GM18508 (cell line): ENCODE results near the gene PITX2.
"Not testable (repeated sequence)": the region's sequence is repeated elsewhere in the genome, so short reads cannot be mapped to it uniquely, and the experiment has no call there.

Experiments
- ATAC-seq: cut with Tn5 transposase; IDR thresholded peaks from one replicate; pipeline ENCODE4 v1.9.1; 2021; ENCODE audit warnings: moderate number of reproducible peaks; ENCODE audit not compliant: insufficient read depth, unreplicated experiment

PITX2 gene

DNA sequence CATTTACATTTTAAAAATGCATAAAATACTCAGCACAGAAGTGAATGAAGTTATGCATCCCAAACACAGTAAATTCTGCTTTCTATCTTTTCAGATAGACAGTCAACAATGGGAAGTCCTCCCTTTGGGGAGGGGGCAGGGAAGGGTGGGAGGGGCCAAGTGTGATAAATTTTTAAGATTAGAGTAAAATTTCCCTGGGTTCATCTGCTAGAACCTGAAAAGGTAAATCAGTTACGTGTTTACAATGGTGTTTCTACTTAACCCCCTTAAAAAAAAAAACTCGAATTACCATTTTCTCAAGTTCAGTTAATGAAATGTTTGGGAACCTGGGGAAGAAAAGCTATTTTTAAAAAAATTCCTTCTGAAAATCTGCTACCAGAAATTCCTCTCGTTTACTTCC, 9.1 kb downstream of the PITX2 start:
- ATAC-seq: no peak

DNA sequence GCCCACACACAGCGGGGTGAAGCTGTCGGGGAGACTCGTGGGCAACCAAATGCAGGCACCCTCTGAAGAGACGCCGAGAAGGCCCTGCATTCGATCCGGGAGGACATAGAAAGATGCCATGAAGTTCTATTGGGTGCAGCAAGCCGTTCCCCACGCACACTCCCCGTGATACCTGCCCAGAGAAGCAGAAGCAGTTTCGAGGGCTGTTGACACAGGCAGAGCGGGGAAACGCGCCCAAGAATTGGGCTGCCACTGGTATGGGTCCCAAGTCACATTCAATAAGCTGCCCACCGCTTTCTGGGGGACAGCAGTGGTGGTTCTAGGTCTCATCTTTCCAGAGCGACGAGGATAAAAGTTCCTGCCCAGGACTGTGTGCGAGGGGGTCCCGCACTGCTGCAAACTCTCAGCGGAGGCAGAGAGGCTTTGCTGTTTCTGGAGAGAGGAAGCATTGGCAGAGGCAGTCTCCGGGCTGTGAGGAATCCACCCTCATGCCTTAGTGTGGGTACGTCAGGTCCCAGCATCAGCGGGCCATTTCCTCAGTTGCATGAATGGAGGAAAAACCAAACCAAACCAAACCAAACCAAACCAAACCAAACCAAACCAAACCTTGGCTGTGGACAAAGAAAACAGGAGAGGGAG, 10.1 kb downstream of the PITX2 start:
- no peak for ATAC-seq

DNA sequence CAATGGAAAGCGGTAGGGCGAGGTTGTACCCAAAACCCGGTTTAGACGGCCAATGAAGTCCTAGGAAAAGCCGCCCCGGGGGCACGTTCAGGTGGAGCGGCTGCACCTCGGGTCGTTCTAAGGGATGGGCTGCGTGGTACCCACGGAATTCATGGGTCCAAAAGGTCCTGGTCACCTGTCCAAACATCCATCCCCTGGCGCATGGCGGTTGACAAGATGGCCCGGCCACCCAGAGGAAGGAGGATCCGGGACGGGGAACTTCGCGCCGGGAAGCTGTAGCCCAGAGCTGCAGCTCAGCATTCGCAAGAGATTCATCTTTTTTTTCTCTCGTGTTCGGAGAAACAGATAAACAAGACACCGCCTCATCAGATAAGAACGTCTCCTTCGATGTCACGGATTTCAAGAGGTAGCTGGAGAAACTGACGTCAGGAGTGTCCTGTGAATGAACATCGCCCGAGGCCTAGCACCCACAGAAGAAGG, 10.9 kb downstream of the PITX2 start:
- ATAC-seq: no peak

DNA sequence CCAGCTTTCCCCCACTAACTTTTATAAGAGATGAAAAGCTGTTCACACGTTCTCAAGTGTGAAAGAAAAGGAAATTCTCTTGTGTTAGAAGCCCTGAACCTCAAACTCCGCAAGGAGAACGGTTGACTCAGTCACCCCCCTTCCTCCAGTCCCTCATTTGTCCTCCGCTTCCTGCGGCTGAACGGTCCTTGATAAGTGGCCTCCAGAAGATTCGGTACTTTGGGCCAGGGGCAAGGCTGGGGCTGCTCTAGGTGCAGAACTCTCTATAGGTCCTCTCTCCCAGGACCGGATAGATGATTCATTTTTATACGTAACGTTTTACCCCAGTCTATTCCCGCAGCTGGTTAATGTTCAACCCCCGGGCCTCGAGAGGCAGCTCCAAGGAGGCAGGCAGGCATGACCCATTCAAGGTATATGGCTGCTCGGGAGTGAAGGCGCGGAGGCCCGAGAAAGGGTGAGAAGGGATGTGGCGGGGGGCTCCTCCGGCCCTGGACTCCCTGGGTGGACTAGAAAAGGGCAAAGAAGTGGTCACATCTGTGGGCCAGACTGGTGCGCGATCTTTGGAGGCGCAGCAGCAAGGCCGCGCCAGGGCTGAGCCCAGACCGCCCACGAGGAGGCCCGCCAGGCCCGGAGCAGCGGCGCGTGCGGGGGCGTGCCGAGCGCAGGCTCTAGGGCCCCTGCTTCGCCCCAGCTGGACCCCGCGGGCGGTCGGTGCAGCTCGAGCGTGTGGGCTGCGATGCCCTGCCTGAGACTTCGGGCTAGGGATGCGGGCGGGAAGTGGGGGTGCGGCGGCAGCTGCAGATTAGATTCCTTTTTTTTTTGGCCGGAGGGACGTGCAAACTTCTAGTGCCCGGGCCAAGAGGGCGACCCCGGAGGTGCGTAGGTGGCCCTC, 11.7 kb downstream of the PITX2 start:
- peak; percentile 88 for ATAC-seq

DNA sequence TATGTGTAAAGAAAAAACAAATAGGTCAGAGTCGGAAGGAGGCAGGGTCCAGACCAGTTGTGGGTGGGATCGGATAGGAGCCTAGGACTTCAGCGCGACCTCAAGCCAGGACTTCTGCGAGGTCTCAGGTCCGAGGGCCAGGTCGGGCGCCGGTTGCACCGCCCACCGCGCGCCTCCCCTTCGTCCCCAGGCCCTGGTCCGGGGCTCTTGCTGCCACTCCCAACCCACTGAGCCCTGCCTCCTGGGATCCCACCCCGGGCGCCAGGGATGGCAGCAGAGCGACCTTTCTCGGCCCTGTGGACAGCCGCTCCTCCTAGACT, 12.3 kb downstream of the PITX2 start:
- ATAC-seq: no peak

DNA sequence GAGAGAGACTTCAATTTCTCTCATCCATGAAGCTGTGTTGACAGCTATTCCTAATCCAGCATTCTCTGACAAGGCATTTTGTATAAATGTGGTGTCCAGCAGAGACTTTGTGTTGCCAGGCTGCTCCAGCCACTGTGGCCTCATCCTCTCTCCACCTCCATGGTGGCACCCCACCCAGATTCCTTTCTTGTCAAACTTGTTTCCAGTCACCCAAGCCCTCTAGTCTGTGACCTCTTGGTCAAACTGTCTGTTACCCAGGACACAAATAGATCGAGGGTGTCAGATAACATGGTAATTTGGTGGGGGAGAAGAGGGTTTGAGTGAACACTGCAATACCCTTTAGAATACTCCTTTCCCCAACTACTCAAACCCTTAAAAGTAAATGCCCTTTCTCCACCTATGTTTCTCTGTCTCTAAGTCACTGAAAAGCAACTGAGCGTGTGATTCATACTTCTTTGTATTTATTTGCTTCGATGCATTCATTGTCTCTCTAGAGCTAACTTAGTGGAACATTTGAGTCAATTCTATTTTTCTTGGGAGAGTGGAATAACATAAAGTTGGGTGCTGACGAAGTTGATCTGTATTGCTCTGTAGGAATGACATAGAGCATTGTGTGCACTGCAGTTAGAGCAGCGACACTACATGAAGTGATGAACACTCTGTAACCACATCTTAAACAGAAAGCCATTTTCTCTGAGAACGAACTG, 13.7 kb downstream of the PITX2 start:
- ATAC-seq: no peak

DNA sequence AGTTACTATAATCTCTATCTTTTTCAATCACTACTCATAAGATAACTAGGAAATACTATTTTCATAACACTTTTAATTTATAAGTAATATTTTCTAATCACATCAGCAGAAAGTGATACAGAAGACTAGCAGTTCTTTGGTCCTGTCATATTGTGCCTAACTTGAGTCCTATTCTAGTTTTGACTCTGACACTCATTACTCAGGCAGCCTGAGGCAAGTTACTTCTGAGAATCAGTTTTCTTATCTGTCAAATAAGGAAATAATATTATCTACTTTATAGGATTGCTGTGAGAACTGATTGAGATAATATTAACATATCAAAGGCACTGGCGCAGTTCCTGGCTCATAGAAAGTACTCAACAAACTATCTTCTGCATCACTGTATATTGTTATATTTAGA, 17.8 kb downstream of the PITX2 start:
- no peak for ATAC-seq

DNA sequence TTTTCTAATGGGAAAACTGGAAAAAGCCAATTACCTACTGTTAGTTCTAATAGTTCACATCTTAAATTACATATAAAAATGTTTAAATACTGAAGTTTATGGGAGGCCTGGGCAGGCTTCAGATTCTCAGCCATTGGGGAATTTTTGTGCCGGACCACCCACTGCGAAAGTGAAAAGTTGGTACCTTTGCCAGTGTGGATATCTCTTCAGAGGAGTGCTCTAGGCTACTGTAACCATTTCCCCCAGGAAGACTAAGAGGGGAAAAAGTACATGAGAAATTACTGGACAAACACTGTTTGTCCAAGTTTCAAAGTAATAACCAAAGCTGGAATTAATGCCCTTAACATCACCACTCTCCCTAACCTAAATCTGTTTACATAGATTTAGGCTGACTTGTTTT, 20.8 kb downstream of the PITX2 start:
- no peak for ATAC-seq

DNA sequence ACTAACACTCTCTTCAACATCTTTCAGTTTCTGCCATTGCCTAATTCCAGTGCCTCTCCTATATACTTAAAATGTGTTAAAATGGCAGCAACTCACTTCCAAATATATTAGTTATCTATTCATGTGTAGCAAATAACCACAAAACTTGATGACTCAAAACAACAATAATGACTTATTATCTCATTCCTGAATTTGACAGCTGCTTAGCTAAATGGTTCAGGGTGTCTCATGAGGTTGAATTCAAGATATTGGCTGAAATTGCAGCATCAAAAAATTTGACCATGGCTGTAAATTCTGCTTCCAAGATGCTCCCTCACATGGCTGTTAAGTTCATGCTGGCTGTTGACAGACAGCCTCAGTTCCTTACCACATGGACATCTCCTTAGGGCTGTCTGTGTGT, 25.3 kb downstream of the PITX2 start:
- no peak for ATAC-seq

DNA sequence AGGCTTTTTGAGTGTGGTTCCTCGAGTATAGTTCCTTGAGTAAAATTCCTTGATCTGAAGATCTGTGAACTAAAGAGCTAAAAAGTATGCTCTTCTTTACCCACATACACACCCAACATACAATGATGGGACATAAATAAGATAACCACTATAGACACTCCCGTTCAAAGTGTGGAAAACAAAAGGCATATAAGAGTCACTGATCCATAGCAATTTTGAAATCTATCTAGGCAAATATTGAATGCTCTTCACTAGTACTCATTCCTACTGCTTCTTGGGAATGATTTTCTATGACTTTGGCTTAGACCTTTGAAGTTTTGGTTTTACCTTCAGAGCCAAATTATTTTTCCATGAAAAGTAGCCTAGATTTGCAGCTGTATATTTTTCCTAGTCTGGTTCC, 26.4 kb downstream of the PITX2 start:
- ATAC-seq: no peak

DNA sequence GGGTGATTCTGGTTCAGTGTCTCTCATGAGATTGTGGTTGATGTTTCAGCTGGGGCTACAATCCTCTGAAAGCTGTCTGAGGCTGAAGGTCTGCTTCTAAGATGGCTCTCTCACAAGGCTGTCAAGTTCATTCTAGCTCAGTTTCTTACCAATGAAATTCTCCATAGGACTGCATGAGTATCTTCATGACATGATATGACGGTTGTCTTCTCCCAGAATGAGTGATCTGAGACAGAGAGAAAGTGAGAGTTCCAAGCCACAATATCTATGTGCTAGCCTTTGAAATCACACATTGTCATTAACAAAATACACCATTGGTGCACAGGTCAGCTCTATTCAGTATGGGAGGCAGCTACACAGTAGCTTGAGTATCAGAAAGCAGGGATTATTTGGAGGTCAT, 27.3 kb downstream of the PITX2 start:
- ATAC-seq: no peak

DNA sequence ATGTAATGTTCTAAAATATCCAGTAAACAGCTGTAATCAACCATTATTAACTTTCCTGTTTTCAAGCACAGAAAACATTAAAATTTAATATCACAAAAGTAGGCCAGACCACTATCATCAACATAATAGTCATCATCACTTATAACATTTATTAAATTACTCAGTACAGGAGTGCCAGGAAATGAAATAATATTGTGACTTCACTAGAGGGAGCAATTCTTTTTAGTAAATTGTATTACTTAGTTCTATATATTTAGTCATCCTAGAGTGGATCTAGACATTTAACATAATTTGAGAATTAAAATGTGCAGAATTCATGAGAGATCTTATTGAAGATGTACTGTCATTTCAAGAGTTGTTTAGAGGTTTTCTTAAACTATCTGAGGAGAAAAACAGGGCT, 33.6 kb downstream of the PITX2 start:
- ATAC-seq: no peak

DNA sequence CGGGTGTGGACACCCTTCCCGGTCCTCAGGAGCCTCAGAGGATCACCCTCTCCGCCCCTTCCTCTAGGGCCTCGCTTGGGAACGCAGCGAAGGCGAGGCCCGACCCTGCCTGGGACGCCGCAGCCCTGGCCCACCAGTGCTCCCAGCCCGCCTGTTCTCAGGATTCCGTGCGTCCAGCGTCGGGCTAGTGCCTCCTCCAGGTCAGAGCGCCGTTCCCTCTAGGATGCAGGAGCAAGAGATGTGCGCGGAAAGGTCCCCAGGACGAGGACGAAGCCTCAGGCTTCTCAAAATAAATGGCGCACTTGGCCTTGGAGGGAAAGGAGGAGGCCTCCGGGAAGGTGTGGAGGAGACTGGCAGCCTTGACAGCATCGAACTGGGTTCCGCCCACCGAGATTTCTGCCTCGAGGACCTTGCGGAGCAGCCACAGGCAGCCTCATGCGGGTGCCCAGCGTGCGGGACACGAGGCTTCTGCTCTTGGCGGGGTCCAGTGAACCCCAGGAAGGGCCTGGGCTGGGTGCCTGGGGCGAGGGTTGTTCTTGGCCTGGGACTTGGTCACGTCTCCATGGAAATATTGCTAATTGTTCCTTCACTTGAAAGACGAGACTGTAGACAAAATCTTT, 35.1 kb downstream of the PITX2 start:
- no peak for ATAC-seq

DNA sequence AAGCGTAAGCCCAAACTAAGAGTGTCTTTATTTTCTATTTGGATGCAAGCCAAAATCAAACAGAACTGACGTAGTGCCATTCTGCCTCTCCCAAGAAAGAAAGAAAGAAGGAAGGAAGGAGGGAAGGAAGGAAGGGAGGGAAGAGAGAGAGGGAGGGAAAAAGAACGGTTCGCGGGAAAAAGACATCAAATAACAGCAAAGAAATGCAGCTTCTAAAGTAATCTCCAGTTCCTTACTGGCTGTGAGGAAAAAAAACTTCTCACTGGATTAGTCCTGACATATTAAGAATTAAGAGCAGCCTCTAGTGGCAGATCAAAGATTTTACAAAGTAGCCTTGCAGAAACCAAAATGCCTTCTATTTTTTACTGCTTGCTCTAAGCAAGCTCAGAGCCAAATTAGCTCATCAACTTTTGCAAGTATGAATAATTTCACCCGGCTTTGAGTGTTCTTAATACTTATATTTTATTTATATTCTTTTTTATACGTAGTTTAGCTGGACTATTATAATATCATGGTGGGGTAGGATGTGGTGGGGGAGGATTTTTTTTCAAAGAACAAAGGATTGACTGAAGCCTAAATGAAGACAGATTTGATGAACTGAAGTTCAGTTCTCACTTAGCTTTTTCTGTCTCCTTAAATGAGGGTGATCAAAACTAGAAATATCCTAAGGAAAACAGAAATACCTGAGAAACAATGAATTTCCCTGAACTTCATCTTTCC, 36.6 kb downstream of the PITX2 start:
- ATAC-seq: no peak

DNA sequence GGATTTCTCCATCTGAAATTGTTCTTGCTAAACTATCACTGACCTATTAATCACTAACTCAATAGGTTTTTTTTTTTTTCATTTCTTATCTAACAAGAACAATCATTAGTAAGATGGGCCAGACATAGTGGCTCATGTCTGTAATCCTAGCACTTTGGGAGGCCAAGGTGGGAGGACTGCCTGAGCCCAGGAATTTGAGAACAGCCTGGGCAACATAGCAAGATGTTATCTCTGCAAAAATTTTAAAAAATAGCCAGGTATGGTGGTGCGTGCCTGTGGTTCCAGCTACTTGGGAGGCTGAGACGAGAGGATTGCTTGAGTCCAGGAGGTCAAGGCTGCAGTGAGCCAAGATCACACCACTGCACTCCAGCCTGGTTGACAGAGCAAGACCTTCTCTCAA, 46.2 kb downstream of the PITX2 start:
- not testable (repeated sequence) for ATAC-seq
